WTC11 (cell line): ENCODE data around the gene NRTN. TPM values are rescaled to one million over a fixed set of nuclear protein-coding genes. Genes with fewer than 3 reads are reported as not detected.
"Not testable (repeated sequence)": the region's sequence is repeated elsewhere in the genome, so short reads cannot be mapped to it uniquely, and the experiment has no call there.

Source experiments
- ATAC-seq: fragments of 200-7000 bp; cut with Tn5 transposase; 2 replicates; pipeline ENCODE4 v1.10.0; 2021; ENCODE audit warnings: mild to moderate bottlenecking, moderate library complexity
- CTCF ChIA-PET: fragments of 300-600 bp; sonication (Branson Sonifier 250); formaldehyde crosslinking; loops from one replicate; lab custom pipeline; 2021; ENCODE audit warnings: antibody characterized with exemption; lab: Charles Lee
- POLR2A ChIA-PET: fragments of 350-600 bp; sonication (Branson Sonifier 250); formaldehyde crosslinking; loops from one replicate; lab custom pipeline; 2021; ENCODE audit warnings: antibody characterized with exemption; lab: Charles Lee
- DNase-seq: peaks from one replicate; pipeline ENCODE4 v3.0.0; 2021; ENCODE audit warnings: low spot score
- H3K27ac Mint-ChIP-seq: 2 replicates; pipeline ENCODE4 v1.8.0; 2021; ENCODE audit warnings: mixed read lengths
- H3K27me3 Mint-ChIP-seq: 2 replicates; pipeline ENCODE4 v1.8.0; 2021; ENCODE audit warnings: low read depth, mild to moderate bottlenecking, moderate library complexity, mixed read lengths
- H3K36me3 Mint-ChIP-seq: 2 replicates; pipeline ENCODE4 v1.8.0; 2021; ENCODE audit warnings: mixed read lengths
- H3K4me1 Mint-ChIP-seq: 2 replicates; pipeline ENCODE4 v1.8.0; 2022; ENCODE audit warnings: mixed read lengths
- H3K4me3 Mint-ChIP-seq: 2 replicates; pipeline ENCODE4 v1.8.0; 2021; ENCODE audit warnings: mild to moderate bottlenecking, moderate library complexity, mixed read lengths
- H3K9me3 Mint-ChIP-seq: 2 replicates; pipeline ENCODE4 v1.8.0; 2021; ENCODE audit warnings: mixed read lengths
- CREM ChIP-seq: sonication (generic); formaldehyde crosslinking; IDR thresholded peaks from 2 replicates; pipeline ENCODE4 v1.8.1; 2022; ENCODE audit warnings: mild to moderate bottlenecking, missing genetic modification reagents, moderate library complexity
- ERG ChIP-seq: fragments of 250-450 bp; sonication (Bioruptor Pico); IDR thresholded peaks from 2 replicates; pipeline ENCODE4 v1.8.0; 2021; ENCODE audit warnings: mild to moderate bottlenecking
- GABPB1 ChIP-seq: sonication (generic); formaldehyde crosslinking; IDR thresholded peaks from 2 replicates; pipeline ENCODE4 v1.8.1; 2023; ENCODE audit warnings: mild to moderate bottlenecking, missing genetic modification reagents
- HMGA2 ChIP-seq: fragments of 250-450 bp; sonication (Bioruptor Pico); IDR thresholded peaks from 2 replicates; pipeline ENCODE4 v1.4.0; 2021; ENCODE audit warnings: mild to moderate bottlenecking, moderate library complexity
- JUN ChIP-seq: sonication (generic); formaldehyde crosslinking; IDR thresholded peaks from 2 replicates; pipeline ENCODE4 v1.8.0; 2023; ENCODE audit warnings: mild to moderate bottlenecking, missing genetic modification reagents
- KAT7 ChIP-seq: sonication (generic); formaldehyde crosslinking; IDR thresholded peaks from 2 replicates; pipeline ENCODE4 v1.8.1; 2023; ENCODE audit warnings: missing genetic modification reagents, mild to moderate bottlenecking, borderline replicate concordance
- SP1 ChIP-seq: sonication (generic); formaldehyde crosslinking; conservative IDR thresholded peaks from 2 replicates; pipeline ENCODE4 v1.8.1; 2022; ENCODE audit warnings: missing genetic modification reagents
- ZNF263 ChIP-seq: sonication (generic); formaldehyde crosslinking; IDR thresholded peaks from 2 replicates; pipeline ENCODE4 v1.8.1; 2022; ENCODE audit warnings: low read depth, mild to moderate bottlenecking, moderate library complexity, missing genetic modification reagents
- ZNF416 ChIP-seq: fragments of 250-450 bp; sonication (Bioruptor Pico); IDR thresholded peaks from 2 replicates; pipeline ENCODE4 v1.9.0; 2021; ENCODE audit warnings: mild to moderate bottlenecking, inconsistent platforms
- total RNA-seq: library from RNA; stranded (reverse); gene quantifications from 3 replicates; pipeline ENCODE4 v1.2.3, GENCODE V29; 2021
- TF ChIP-seq, protein P1 (sequence below): sonication (generic); formaldehyde crosslinking; IDR thresholded peaks from 2 replicates; pipeline ENCODE4 v1.8.1; 2023; ENCODE audit warnings: mild to moderate bottlenecking, missing genetic modification reagents
- TF ChIP-seq, protein P2 (sequence below): sonication (generic); formaldehyde crosslinking; IDR thresholded peaks from 2 replicates; pipeline ENCODE4 v1.8.1; 2023; ENCODE audit warnings: mild to moderate bottlenecking, missing genetic modification reagents, moderate library complexity
- TF ChIP-seq, protein P3 (sequence below): fragments of 250-450 bp; sonication (Bioruptor Pico); conservative IDR thresholded peaks from 2 replicates; pipeline ENCODE4 v1.9.0; 2021; ENCODE audit warnings: mild to moderate bottlenecking

Gene NRTN
- total RNA-seq, 1 experiment from 2014 or later, result 6.1 TPM

DNA sequence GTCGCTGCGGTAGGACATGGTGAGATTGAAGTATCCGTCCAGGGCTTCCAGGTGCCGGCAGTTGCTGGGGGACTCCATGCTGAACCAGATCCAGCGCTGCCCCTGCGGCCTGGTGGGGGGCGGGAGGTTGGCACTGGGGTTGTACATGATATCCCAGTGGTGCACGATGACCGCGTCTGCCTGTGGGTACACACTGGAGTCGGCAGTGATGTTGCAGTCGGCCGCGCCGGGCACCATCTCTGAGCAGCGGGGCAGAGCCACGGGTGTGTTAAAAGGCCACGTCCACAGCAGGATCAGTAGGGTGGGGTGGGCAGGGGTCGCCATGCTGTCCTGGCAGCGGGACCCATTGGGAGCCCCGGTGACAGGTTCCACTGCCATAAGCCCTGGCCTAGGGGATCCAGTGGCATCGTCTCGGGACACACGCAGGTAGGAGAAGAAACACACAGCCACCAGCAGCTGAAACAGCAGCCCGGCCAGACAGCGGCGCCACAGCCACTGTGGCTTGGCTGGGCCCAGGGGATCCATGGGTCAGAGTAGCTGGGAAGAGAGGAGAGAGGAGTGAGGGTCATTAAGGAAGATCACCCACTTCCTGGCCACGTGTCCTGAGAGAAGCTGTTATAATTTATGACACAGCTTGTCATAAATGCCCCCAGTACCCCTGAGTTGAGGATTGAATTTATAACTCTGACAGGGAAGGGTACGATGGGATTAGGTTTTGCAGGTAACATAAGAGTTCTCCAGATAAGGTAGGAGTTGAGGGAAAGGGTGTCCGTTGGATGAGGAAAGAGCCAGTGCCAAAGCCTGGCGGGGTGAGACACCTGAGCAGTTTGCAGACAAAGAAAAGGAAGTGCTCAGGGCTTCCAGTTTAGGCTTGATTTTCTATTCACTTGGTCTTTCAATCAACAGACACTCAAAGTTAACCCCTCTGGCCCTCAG lies 62.6 kb downstream of the NRTN start (continued):
- TF ChIP-seq, protein P1, sequence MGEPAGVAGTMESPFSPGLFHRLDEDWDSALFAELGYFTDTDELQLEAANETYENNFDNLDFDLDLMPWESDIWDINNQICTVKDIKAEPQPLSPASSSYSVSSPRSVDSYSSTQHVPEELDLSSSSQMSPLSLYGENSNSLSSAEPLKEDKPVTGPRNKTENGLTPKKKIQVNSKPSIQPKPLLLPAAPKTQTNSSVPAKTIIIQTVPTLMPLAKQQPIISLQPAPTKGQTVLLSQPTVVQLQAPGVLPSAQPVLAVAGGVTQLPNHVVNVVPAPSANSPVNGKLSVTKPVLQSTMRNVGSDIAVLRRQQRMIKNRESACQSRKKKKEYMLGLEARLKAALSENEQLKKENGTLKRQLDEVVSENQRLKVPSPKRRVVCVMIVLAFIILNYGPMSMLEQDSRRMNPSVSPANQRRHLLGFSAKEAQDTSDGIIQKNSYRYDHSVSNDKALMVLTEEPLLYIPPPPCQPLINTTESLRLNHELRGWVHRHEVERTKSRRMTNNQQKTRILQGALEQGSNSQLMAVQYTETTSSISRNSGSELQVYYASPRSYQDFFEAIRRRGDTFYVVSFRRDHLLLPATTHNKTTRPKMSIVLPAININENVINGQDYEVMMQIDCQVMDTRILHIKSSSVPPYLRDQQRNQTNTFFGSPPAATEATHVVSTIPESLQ (CRISPR knock-in tag), result no peak
- TF ChIP-seq CREM (CRISPR knock-in tag), result no peak
- TF ChIP-seq SP1 (CRISPR knock-in tag), result no peak
- no peak for TF ChIP-seq JUN
- TF ChIP-seq HMGA2, result no peak

DNA sequence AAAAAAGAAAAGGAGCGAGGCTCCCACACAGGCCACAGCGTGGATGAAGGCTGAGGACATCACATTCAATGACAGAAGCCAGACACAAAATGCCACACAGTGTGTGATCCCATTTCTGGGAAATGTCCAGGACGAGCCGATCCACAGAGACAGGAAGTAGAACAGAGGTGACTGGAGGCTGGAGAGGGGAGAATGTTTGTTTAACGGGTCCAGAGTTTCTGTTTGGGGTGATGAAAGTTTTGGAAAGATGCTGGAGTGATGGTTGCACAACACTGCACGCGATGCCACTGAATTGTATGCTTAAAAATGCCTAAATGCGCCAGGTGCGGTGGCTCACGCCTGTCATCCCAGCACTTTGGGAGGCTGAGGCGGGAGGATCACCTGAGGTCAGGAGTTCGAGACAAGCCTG lies 66.1 kb downstream of the NRTN start:
- TF ChIP-seq, protein P2, sequence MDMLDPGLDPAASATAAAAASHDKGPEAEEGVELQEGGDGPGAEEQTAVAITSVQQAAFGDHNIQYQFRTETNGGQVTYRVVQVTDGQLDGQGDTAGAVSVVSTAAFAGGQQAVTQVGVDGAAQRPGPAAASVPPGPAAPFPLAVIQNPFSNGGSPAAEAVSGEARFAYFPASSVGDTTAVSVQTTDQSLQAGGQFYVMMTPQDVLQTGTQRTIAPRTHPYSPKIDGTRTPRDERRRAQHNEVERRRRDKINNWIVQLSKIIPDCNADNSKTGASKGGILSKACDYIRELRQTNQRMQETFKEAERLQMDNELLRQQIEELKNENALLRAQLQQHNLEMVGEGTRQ (CRISPR knock-in tag), result no peak
- peak; percentile 99 for TF ChIP-seq GABPB1 (CRISPR knock-in tag)
- POLR2A ChIA-PET, result no interaction called here
- no peak overlapping the region for H3K4me3 Mint-ChIP-seq
- no peaks in the 10 kb centered on the region for H3K36me3 Mint-ChIP-seq
- no peaks in the 10 kb centered on the region for H3K4me1 Mint-ChIP-seq
- no peaks in the 10 kb centered on the region for H3K9me3 Mint-ChIP-seq
- H3K27me3 Mint-ChIP-seq, result peaks cover 2% of the 10 kb centered on the region; the same call in 1 of the 2 replicates
- no peak overlapping the region for H3K27ac Mint-ChIP-seq
- CTCF ChIA-PET, result no interaction called here
- DNase-seq (no peak), ATAC-seq (no peak)

DNA sequence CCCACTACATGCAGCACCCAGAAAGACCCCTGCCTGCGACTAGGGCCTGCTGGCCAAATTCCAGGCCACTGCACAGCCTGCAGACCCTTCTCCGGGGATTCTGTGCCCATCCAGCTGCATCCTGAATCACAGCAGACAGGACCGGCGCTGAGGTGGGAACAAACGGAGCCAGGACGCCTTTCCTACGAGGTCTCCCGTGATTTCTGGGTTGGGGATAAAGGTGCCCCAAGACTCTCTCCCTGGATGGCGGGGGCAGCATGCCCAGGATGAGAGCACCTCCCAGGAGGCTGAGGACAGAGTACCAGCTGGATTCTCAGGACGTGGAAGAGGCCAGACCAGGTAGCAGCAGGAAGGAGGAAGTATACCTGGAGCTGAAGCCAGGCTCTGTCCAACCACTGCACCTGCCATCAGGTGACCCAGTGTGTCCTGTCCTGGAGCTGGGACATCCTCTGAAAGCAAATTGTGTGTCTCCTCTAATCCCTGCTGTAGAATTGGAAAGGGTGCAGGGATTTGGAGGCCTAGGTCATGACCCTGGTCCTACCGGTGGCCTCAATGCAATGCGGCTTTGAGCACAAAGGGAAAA lies 68.8 kb downstream of the NRTN start:
- no peaks in the 10 kb centered on the region for H3K36me3 Mint-ChIP-seq
- ChIA-PET CTCF (interaction anchor here (1.7 kb wide), 1 partner anchor 70 kb away, joined by 8 read pairs; no protein-coding TSS in a partner anchor), POLR2A (no interaction called here)
- H3K4me3 Mint-ChIP-seq, result no peak overlapping the region
- no peak for DNase-seq
- no peak overlapping the region for H3K27ac Mint-ChIP-seq
- no peaks in the 10 kb centered on the region; the same call in 1 of the 2 replicates for H3K27me3 Mint-ChIP-seq
- no peaks in the 10 kb centered on the region for H3K4me1 Mint-ChIP-seq
- ATAC-seq, result no peak
- TF ChIP-seq, protein P1 (CRISPR knock-in tag), result no peak
- H3K9me3 Mint-ChIP-seq, result no peaks in the 10 kb centered on the region

DNA sequence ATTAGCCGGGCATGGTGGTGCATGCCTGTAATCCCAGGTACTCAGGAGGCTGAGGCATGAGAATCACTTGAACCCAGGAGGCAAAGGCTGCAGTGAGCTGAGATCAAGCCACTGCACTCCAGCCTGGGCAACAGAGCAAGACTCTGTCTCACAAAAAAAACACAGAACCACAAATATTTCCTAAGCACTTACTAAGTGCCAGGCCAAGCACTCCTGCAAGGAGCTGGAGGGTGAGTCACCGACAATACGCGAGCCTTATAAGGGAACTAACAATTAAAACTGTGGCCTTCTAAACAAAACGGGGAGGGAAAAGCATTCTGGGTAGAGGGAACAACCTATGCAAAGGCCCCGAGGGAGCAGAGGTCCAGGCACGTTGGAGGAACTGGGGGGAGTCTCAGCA lies 69.6 kb downstream of the NRTN start:
- H3K36me3 Mint-ChIP-seq, ATAC-seq, H3K9me3 Mint-ChIP-seq, POLR2A ChIA-PET, H3K4me1 Mint-ChIP-seq, H3K27ac Mint-ChIP-seq, DNase-seq, H3K4me3 Mint-ChIP-seq, H3K27me3 Mint-ChIP-seq: not testable (repeated sequence)
- CTCF ChIA-PET, result interaction anchor here (0.7 to 1.7 kb wide), 2 partner anchors 15 to 70 kb away, joined by 3 to 8 read pairs; no protein-coding TSS in a partner anchor

DNA sequence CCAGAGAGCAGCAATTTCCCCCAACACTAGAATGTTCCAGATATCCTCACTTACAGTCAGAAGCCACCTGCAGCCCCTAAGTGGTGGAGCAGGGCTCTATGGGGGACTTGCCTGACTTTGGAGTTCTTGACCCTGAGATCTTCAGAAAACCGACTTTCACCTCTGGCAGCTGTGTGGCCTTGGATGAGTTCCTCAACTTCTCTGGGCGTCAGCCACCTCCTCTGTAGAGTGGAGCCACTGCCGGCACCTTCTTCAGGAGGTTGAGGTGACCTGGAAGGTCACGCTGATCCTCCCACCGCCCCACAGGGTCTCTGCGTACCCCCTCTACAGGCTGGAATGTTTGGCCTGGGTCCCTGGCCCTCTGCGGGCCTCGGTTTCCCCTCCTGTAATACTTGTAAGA lies 72.6 kb downstream of the NRTN start:
- CTCF ChIA-PET, result interaction anchor here (4.1 kb wide), 1 partner anchor 73 kb away, joined by 21 read pairs; no protein-coding TSS in a partner anchor
- no peak overlapping the region for H3K27ac Mint-ChIP-seq
- ATAC-seq (no peak), DNase-seq (no peak)
- POLR2A ChIA-PET, result no interaction called here
- no peaks in the 10 kb centered on the region for H3K9me3 Mint-ChIP-seq
- peaks cover 9% of the 10 kb centered on the region for H3K4me1 Mint-ChIP-seq
- H3K27me3 Mint-ChIP-seq, result peaks cover 1% of the 10 kb centered on the region
- no peaks in the 10 kb centered on the region for H3K36me3 Mint-ChIP-seq
- H3K4me3 Mint-ChIP-seq, result no peak overlapping the region
- TF ChIP-seq ZNF263 (CRISPR knock-in tag) (no peak), GABPB1 (CRISPR knock-in tag) (no peak), ERG (CRISPR knock-in tag) (no peak), ZNF416 (CRISPR knock-in tag) (no peak), KAT7 (CRISPR knock-in tag) (no peak)
- TF ChIP-seq, protein P3, sequence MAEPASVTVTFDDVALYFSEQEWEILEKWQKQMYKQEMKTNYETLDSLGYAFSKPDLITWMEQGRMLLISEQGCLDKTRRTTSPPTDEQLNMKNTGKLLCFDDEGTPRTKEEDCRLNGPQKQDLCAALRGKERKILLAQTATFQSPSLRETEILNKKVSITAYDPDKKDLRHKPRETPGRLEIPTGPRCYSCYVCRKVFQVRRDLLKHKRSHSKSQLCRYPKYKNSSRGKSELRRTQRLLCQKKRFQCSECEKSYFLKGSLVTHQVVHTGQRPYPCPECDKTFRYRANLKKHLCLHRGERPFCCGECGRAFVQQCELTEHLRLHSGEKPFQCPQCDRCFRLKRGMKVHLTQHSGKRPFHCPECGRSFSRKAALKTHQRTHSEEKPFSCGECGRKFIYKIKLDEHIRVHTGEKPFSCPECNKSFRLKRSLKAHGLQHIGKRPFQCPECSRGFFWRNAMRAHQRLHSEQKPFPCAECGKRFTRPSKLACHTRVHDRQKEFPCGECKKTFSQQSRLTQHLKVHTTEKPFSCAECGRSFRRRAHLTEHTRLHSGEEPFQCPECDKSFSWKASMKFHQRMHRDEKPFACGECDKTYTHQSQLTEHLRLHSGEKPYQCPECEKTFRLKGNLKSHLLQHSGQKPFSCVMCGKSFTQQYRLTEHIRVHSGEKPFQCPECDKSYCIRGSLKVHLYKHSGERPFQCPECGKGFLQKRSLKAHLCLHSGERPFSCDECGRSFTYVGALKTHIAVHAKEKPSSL, result no peak
